ENCODE results near the gene CNBD2. TPM values are rescaled to one million over a fixed set of nuclear protein-coding genes. Genes with fewer than 3 reads are reported as not detected.
A peak's percentile ranks its signal among the peaks of the same experiment; 100 is the strongest.

The CNBD2 gene
- total RNA-seq, 1 donor from 2014 or later: 3.7 TPM

- Histone ChIP-seq H3K4me3 (no peak overlapping the region), H3K27ac (replicated peaks) (no peak overlapping the region), H3K4me1 (peaks cover 18% of the 10 kb centered on the region), H3K27me3 (ENCODE audit: low read depth) (no peaks in the 10 kb centered on the region), H3K9me3 (replicated peaks) (no peaks in the 10 kb centered on the region), H3K36me3 (no peaks in the 10 kb centered on the region)
- intact Hi-C loops (cut with micrococcal nuclease): no loop called here
- TF ChIP-seq CTCF (IDR thresholded peaks at IDR 0.05; ENCODE audit: borderline replicate concordance): no peak
- no peak for DNase-seq
Observed at GRCh38 chr20:36060676-36061075, 92.3 kb downstream of the CNBD2 start.

GRCh38 chr20:36061754-36062153 is 93.4 kb downstream of the CNBD2 start:
- DNase-seq: peak; percentile 45
- no peak overlapping the region for H3K27ac ChIP-seq (replicated peaks)
- intact Hi-C loops (cut with micrococcal nuclease): no loop called here

GRCh38 chr20:36062799-36063198 is 94.4 kb downstream of the CNBD2 start:
- H3K9me3 ChIP-seq (replicated peaks): no peaks in the 10 kb centered on the region
- intact Hi-C loops (cut with micrococcal nuclease): no loop called here
- H3K4me1 ChIP-seq: peaks cover 19% of the 10 kb centered on the region
- H3K36me3 ChIP-seq: no peaks in the 10 kb centered on the region
- no peak for DNase-seq
- TF ChIP-seq CTCF (IDR thresholded peaks at IDR 0.05; ENCODE audit: borderline replicate concordance): no peak
- no peaks in the 10 kb centered on the region for H3K27me3 ChIP-seq (ENCODE audit: low read depth)
- H3K27ac ChIP-seq (replicated peaks): no peak overlapping the region
- H3K4me3 ChIP-seq: no peak overlapping the region

More at GRCh38 chr20:36061754-36062153, 93.4 kb downstream of the CNBD2 start:
- Histone ChIP-seq H3K36me3 (no peaks in the 10 kb centered on the region), H3K9me3 (replicated peaks) (no peaks in the 10 kb centered on the region), H3K4me1 (peaks cover 19% of the 10 kb centered on the region), H3K27me3 (ENCODE audit: low read depth) (no peaks in the 10 kb centered on the region), H3K4me3 (no peak overlapping the region)
- no peak for TF ChIP-seq CTCF (IDR thresholded peaks at IDR 0.05; ENCODE audit: borderline replicate concordance)

GRCh38 chr20:36063916-36064657 is 95.7 kb downstream of the CNBD2 start:
- Histone ChIP-seq H3K4me1 (peaks cover 19% of the 10 kb centered on the region), H3K9me3 (replicated peaks) (no peaks in the 10 kb centered on the region), H3K27ac (replicated peaks) (peak overlapping the region; percentile 88), H3K4me3 (peak overlapping the region; percentile 76), H3K27me3 (ENCODE audit: low read depth) (no peaks in the 10 kb centered on the region), H3K36me3 (no peaks in the 10 kb centered on the region)
- no peak for TF ChIP-seq CTCF (IDR thresholded peaks at IDR 0.05; ENCODE audit: borderline replicate concordance)
- no peak for DNase-seq
- intact Hi-C loops (cut with micrococcal nuclease): no loop called here

- intact Hi-C loops (cut with micrococcal nuclease): no loop called here
- H3K4me1 ChIP-seq: peaks cover 19% of the 10 kb centered on the region
- no peak for TF ChIP-seq CTCF (IDR thresholded peaks at IDR 0.05; ENCODE audit: borderline replicate concordance)
- no peaks in the 10 kb centered on the region for H3K9me3 ChIP-seq (replicated peaks)
- no peaks in the 10 kb centered on the region for H3K36me3 ChIP-seq
- H3K27ac ChIP-seq (replicated peaks): peak overlapping the region; percentile 88
- H3K4me3 ChIP-seq: peak overlapping the region; percentile 76
- no peaks in the 10 kb centered on the region for H3K27me3 ChIP-seq (ENCODE audit: low read depth)
- peak; percentile 96 for DNase-seq
Observed at GRCh38 chr20:36064658-36065426, 96.5 kb downstream of the CNBD2 start.
